Suppressor macrophage (primary cell): ENCODE data around the gene FNDC11.

Experiments
- DNase-seq, 4 experiments: peaks; one replicate each; pipeline ENCODE4 v3.0.0-alpha.2; 2020 to 2022

The FNDC11 gene

GRCh38 chr20:63540417-63541186 is 13.4 kb upstream of the FNDC11 start:
- peak; percentile 14 to 36 (median 23) for DNase-seq

- no peak for DNase-seq
These were observed 12.6 kb upstream of the FNDC11 start for GRCh38 chr20:63541371-63541770.

- DNase-seq = no peak
These were observed 11.9 kb upstream of the FNDC11 start for GRCh38 chr20:63542031-63542559.

GRCh38 chr20:63542696-63543095 is 11.3 kb upstream of the FNDC11 start:
- no peak for DNase-seq

GRCh38 chr20:63543131-63543530 is 10.8 kb upstream of the FNDC11 start:
- no peak for DNase-seq

GRCh38 chr20:63543733-63544132 is 10.2 kb upstream of the FNDC11 start:
- no peak for DNase-seq

- DNase-seq = no peak
These were observed 9.6 kb upstream of the FNDC11 start for GRCh38 chr20:63544241-63544957.

GRCh38 chr20:63544958-63545516 is 8.9 kb upstream of the FNDC11 start:
- DNase-seq = no peak

GRCh38 chr20:63545814-63546213 is 8.1 kb upstream of the FNDC11 start:
- no peak for DNase-seq

GRCh38 chr20:63546256-63546955 is 7.6 kb upstream of the FNDC11 start:
- no peak for DNase-seq

GRCh38 chr20:63546956-63547724 is 6.8 kb upstream of the FNDC11 start:
- DNase-seq = no peak

GRCh38 chr20:63547725-63548480 is 6.1 kb upstream of the FNDC11 start, which contains the start of gene SRMS:
Gene SRMS (minus strand): TSS chr20:63547749. CDS start chr20:63547463, 286 bp downstream.
- no peak for DNase-seq

- DNase-seq = no peak
These were observed 5.4 kb upstream of the FNDC11 start for GRCh38 chr20:63548542-63548941.

- DNase-seq = no peak
These were observed 4.9 kb upstream of the FNDC11 start for GRCh38 chr20:63549019-63549418.

- no peak for DNase-seq
These were observed 4.2 kb upstream of the FNDC11 start for GRCh38 chr20:63549679-63550282.

- DNase-seq = no peak
These were observed 2.9 kb upstream of the FNDC11 start for GRCh38 chr20:63551068-63551467.

GRCh38 chr20:63552481-63553249 is 1.3 kb upstream of the FNDC11 start:
- DNase-seq = no peak

GRCh38 chr20:63553251-63553932 is 567 bp upstream of the FNDC11 start:
- DNase-seq = peak; percentile 55 to 72 (median 60)
